IMR-90 (cell line): ENCODE results near the gene DLL4. TPM values are rescaled to one million over a fixed set of nuclear protein-coding genes. Genes with fewer than 3 reads are reported as not detected.

Experiments used
- ATAC-seq: fragments of 200-7000 bp; cut with Tn5 transposase; 2 replicates; pipeline ENCODE4 v1.9.1; 2020; ENCODE audit warnings: low read depth, mild to moderate bottlenecking, moderate library complexity
- BruUV-seq: library from RNA; stranded (reverse); fragments of 400-500 nt; replicated peaks from 2 replicates; lab custom pipeline; 2021; lab: Mats Ljungman, UMichigan
- CTCF ChIA-PET: fragments of 300-600 bp; formaldehyde crosslinking; extraction: SDS; loops from one replicate; lab custom pipeline; 2021; ENCODE audit warnings: antibody characterized with exemption; lab: Yijun Ruan, JAX
- POLR2A ChIA-PET: fragments of 300-600 bp; sonication (Branson Sonifier 250); formaldehyde crosslinking; loops from one replicate; lab custom pipeline; 2022; ENCODE audit warnings: antibody characterized with exemption; ENCODE audit not compliant: unreplicated experiment; lab: Charles Lee
- DNase-seq: peaks from one replicate; pipeline ENCODE4 v3.0.0; 2013
- H2AFZ ChIP-seq: replicated peaks from 2 replicates; pipeline ENCODE3; 2013; ENCODE audit warnings: low read length, mild to moderate bottlenecking; ENCODE audit not compliant: poor library complexity
- H2AK5ac ChIP-seq: 2 replicates; pipeline ENCODE4 v1.6.1; 2013; ENCODE audit warnings: low read depth, low read length, inconsistent platforms
- H2AK9ac ChIP-seq: replicated peaks from 2 replicates; pipeline ENCODE3; 2013; ENCODE audit warnings: mild to moderate bottlenecking, low read depth, low read length, moderate library complexity; ENCODE audit not compliant: poor library complexity
- H2BK120ac ChIP-seq: 2 replicates; pipeline ENCODE4 v1.6.1; 2013; ENCODE audit warnings: low read depth, low read length, inconsistent platforms
- H2BK15ac ChIP-seq: 3 replicates; pipeline ENCODE4 v1.6.1; 2013; ENCODE audit warnings: low read depth, low read length, inconsistent platforms
- H2BK20ac ChIP-seq: 2 replicates; pipeline ENCODE4 v1.6.1; 2013; ENCODE audit warnings: low read depth, mild to moderate bottlenecking, inconsistent platforms, low read length, moderate library complexity
- H2BK5ac ChIP-seq: 2 replicates; pipeline ENCODE4 v1.6.1; 2013; ENCODE audit warnings: mild to moderate bottlenecking, low read depth, low read length, inconsistent platforms; ENCODE audit not compliant: poor library complexity, severe bottlenecking
- H3K14ac ChIP-seq: replicated peaks from 2 replicates; pipeline ENCODE4 v1.6.1; 2013; ENCODE audit warnings: low read depth, low read length, inconsistent platforms
- H3K18ac ChIP-seq: 2 replicates; pipeline ENCODE4 v1.6.1; 2013; ENCODE audit warnings: low read depth, low read length, control low read depth
- H3K23ac ChIP-seq: 2 replicates; pipeline ENCODE4 v1.6.1; 2013; ENCODE audit warnings: low read depth, low read length, inconsistent platforms
- H3K27ac ChIP-seq: 2 replicates; pipeline ENCODE4 v1.5.1; 2013; ENCODE audit warnings: mild to moderate bottlenecking, control low read depth, low read length; ENCODE audit not compliant: insufficient read depth
- H3K27me3 ChIP-seq: 2 replicates; pipeline ENCODE4 v1.6.1; 2013; ENCODE audit warnings: low read length; ENCODE audit not compliant: control insufficient read depth, insufficient read depth
- H3K36me3 ChIP-seq: 2 replicates; pipeline ENCODE4 v1.6.1; 2013; ENCODE audit warnings: low read length, mixed read lengths; ENCODE audit not compliant: control insufficient read depth, insufficient read depth
- H3K4ac ChIP-seq: 2 replicates; pipeline ENCODE4 v1.6.1; 2013; ENCODE audit warnings: low read depth, low read length, inconsistent platforms
- H3K4me1 ChIP-seq: 2 replicates; pipeline ENCODE4 v1.6.1; 2013; ENCODE audit warnings: low read length, mixed read lengths; ENCODE audit not compliant: control insufficient read depth, insufficient read depth
- H3K4me2 ChIP-seq: 2 replicates; pipeline ENCODE4 v1.6.1; 2013; ENCODE audit warnings: low read depth, mild to moderate bottlenecking, control low read depth, low read length, moderate library complexity
- H3K4me3 ChIP-seq: 2 replicates; pipeline ENCODE4 v1.5.1; 2013; ENCODE audit warnings: low read depth, mild to moderate bottlenecking, control low read depth, low read length, moderate library complexity; ENCODE audit not compliant: insufficient read depth
- H3K56ac ChIP-seq: 2 replicates; pipeline ENCODE4 v1.6.1; 2013; ENCODE audit warnings: low read length, inconsistent platforms; ENCODE audit not compliant: insufficient read depth; ENCODE audit errors: extremely low read depth
- H3K79me1 ChIP-seq, 2 experiments: 2 replicates each; pipeline ENCODE4 v1.6.1; 2013; ENCODE audit warnings: low read length in 2 of 2, inconsistent platforms in 1 of 2, low read depth in 1 of 2
- H3K9ac ChIP-seq: 2 replicates; pipeline ENCODE4 v1.6.1; 2013; ENCODE audit warnings: low read depth, low read length, control low read depth
- H3K9me1 ChIP-seq: 2 replicates; pipeline ENCODE4 v1.6.1; 2013; ENCODE audit warnings: low read length, inconsistent platforms; ENCODE audit not compliant: insufficient read depth
- H3K9me3 ChIP-seq: 2 replicates; pipeline ENCODE4 v1.6.1; 2013; ENCODE audit warnings: low read length; ENCODE audit not compliant: control insufficient read depth, insufficient read depth
- H4K20me1 ChIP-seq: 2 replicates; pipeline ENCODE4 v1.6.1; 2013; ENCODE audit warnings: low read length, inconsistent platforms; ENCODE audit not compliant: insufficient read depth
- H4K5ac ChIP-seq: 2 replicates; pipeline ENCODE4 v1.6.1; 2013; ENCODE audit warnings: mild to moderate bottlenecking, low read depth, low read length, control low read depth
- H4K8ac ChIP-seq, 2 experiments: 2 replicates each; pipeline ENCODE4 v1.6.1; 2013; ENCODE audit warnings: low read depth in 2 of 2, low read length in 2 of 2, control low read depth in 1 of 2, inconsistent platforms in 1 of 2
- H4K91ac ChIP-seq: 2 replicates; pipeline ENCODE4 v1.6.1; 2013; ENCODE audit warnings: low read depth, low read length, inconsistent platforms; ENCODE audit not compliant: insufficient read depth
- BHLHE40 ChIP-seq: fragments of 150-350 bp; IDR thresholded peaks from 2 replicates; pipeline ENCODE4 v1.6.1; 2016; ENCODE audit warnings: mild to moderate bottlenecking, low read depth, low read length
- CEBPB ChIP-seq: IDR thresholded peaks from 2 replicates; pipeline ENCODE4 v1.6.1; 2012; ENCODE audit warnings: low read depth, low read length, improper control_type of control experiment
- CHD1 ChIP-seq: IDR thresholded peaks from 2 replicates; pipeline ENCODE4 v1.6.1; 2012; ENCODE audit warnings: low read depth, low read length, improper control_type of control experiment
- CTCF ChIP-seq: conservative IDR thresholded peaks from 2 replicates; pipeline ENCODE4 v1.5.1; 2012; ENCODE audit warnings: mild to moderate bottlenecking, low read depth, low read length, improper control_type of control experiment
- ELK1 ChIP-seq: fragments of 150-350 bp; IDR thresholded peaks from 2 replicates; pipeline ENCODE4 v1.6.1; 2016; ENCODE audit warnings: low read depth, mild to moderate bottlenecking, low read length, moderate library complexity, borderline replicate concordance
- FOS ChIP-seq: fragments of 150-350 bp; IDR thresholded peaks from 2 replicates; pipeline ENCODE4 v1.6.1; 2016; ENCODE audit warnings: low read depth, low read length
- MAFK ChIP-seq: IDR thresholded peaks from 2 replicates; pipeline ENCODE4 v1.6.1; 2012; ENCODE audit warnings: low read depth, low read length, improper control_type of control experiment
- MAZ ChIP-seq: IDR thresholded peaks from 2 replicates; pipeline ENCODE4 v1.6.1; 2012; ENCODE audit warnings: low read depth, mild to moderate bottlenecking, low read length, improper control_type of control experiment, moderate library complexity, borderline replicate concordance
- MXI1 ChIP-seq: IDR thresholded peaks from 2 replicates; pipeline ENCODE4 v1.6.1; 2012; ENCODE audit warnings: low read depth, mild to moderate bottlenecking, low read length, moderate library complexity, borderline replicate concordance
- NFE2L2 ChIP-seq: fragments of 150-350 bp; IDR thresholded peaks from 2 replicates; pipeline ENCODE4 v1.6.1; 2016; ENCODE audit warnings: low read depth, mild to moderate bottlenecking, low read length
- POLR2A ChIP-seq: IDR thresholded peaks from 2 replicates; pipeline ENCODE4 v1.6.1; 2012; ENCODE audit warnings: mild to moderate bottlenecking, low read depth, low read length
- RCOR1 ChIP-seq: IDR thresholded peaks from 2 replicates; pipeline ENCODE4 v1.6.1; 2012; ENCODE audit warnings: mild to moderate bottlenecking, low read length, improper control_type of control experiment; ENCODE audit not compliant: insufficient replicate concordance
- SMC3 ChIP-seq: fragments of 150-350 bp; IDR thresholded peaks from 2 replicates; pipeline ENCODE4 v1.6.1; 2016; ENCODE audit warnings: low read depth, mild to moderate bottlenecking, antibody characterized with exemption, low read length, moderate library complexity
- USF2 ChIP-seq: fragments of 150-350 bp; IDR thresholded peaks from 2 replicates; pipeline ENCODE4 v1.6.1; 2017; ENCODE audit warnings: mild to moderate bottlenecking, antibody characterized with exemption, low read length, low read depth
- WGBS, 2 experiments: methylation state at CpG; one replicate each; pipeline versions ENCODE4 v1.1.5 to v1.1.7; 2013; ENCODE audit warnings: missing lambda C conversion rate in 2 of 2; ENCODE audit not compliant: insufficient read length in 1 of 2; ENCODE audit errors: extremely low coverage in 2 of 2; 5-methylcytosine and 5-hydroxymethylcytosine counted together
- dilution Hi-C: fragments of 300-500 bp; cut with HindIII; formaldehyde crosslinking; loops from one replicate; pipeline ENCODE4 v1.14.3; 2018; ENCODE audit warnings: low sequenced_read_pairs; ENCODE audit not compliant: unreplicated experiment
- in situ Hi-C: fragments of 300-500 bp; cut with MboI; formaldehyde crosslinking; loops from 3 replicates; pipeline ENCODE4 v1.14.3; 2019; ENCODE audit warnings: low sequenced_read_pairs, inconsistent platforms, mixed read lengths
- intact Hi-C: fragments of 100-400 bp; cut with micrococcal nuclease; formaldehyde crosslinking; loops from 2 replicates; pipeline ENCODE4 v1.10.0; 2022
- polyA plus RNA-seq, 3 experiments: library from polyadenylated mRNA; depleted of rRNA; stranded (reverse); fragments of >200 nt; gene quantifications; 2 replicates each; pipeline ENCODE4 v1.2.3, GENCODE V29; 2012; ENCODE audit warnings: low replicate concordance in 1 of 3
- total RNA-seq: library from RNA; depleted of rRNA; stranded (reverse); fragments of >200 nt; gene quantifications from 2 replicates; pipeline ENCODE4 v1.2.3, GENCODE V29; 2012

The DLL4 gene
- total and polyA plus RNA-seq, 2 of the 4 experiments (the other 2 are of a cell fraction): 1.8 to 3.4 TPM

- H2BK20ac ChIP-seq: no peak overlapping the region
- no peak for TF ChIP-seq USF2
- no peak for TF ChIP-seq CHD1
- TF ChIP-seq CEBPB: no peak
- TF ChIP-seq CTCF: no peak
- TF ChIP-seq RCOR1: no peak
- no peak for TF ChIP-seq BHLHE40
- no peak for TF ChIP-seq MXI1
- no peak for TF ChIP-seq ELK1
- TF ChIP-seq NFE2L2: no peak
- no peak for TF ChIP-seq POLR2A
- no peak for TF ChIP-seq FOS
- TF ChIP-seq SMC3: no peak
- TF ChIP-seq MAZ: no peak
- no peak for TF ChIP-seq MAFK
- H3K4me1 ChIP-seq: peaks cover 22% of the 10 kb centered on the region
- H3K36me3 ChIP-seq: peaks cover 8% of the 10 kb centered on the region; the same call in 1 of the 2 replicates
- peaks cover 0 to 70% of the 10 kb centered on the region in 2 experiments; a peak in 3 of 4 replicates for H3K79me1 ChIP-seq
- peak overlapping the region; percentile 90 for H2AK9ac ChIP-seq
- no peak overlapping the region for H2BK15ac ChIP-seq
- no peaks in the 10 kb centered on the region for H3K9me3 ChIP-seq
- H2AFZ ChIP-seq: peak overlapping the region; percentile 61
- peaks cover 44% of the 10 kb centered on the region for H4K20me1 ChIP-seq
- H3K27me3 ChIP-seq: peaks cover 10% of the 10 kb centered on the region
- no peak overlapping the region for H4K91ac ChIP-seq
- CTCF ChIA-PET: interaction anchor here (0.7 to 1.5 kb wide), 2 partner anchors 93 to 254 kb away, joined by 3 read pairs; no protein-coding TSS in a partner anchor
- no peak overlapping the region for H3K56ac ChIP-seq
- WGBS, 2 experiments: 73% methylated on average over 6 of the region's 8 CpGs; no CpG with 5 or more reads in 1 of the 2 experiments
- H3K4me2 ChIP-seq: no peak overlapping the region; the same call in 1 of the 2 replicates
- ATAC-seq: no peak
- H2AK5ac ChIP-seq: peak overlapping the region; percentile 75
- H2BK120ac ChIP-seq: peak overlapping the region; percentile 2; the same call in 1 of the 2 replicates
- in situ Hi-C loops: no loop called here
- H4K5ac ChIP-seq: no peak overlapping the region
- peak overlapping the region; percentile 69 for H3K23ac ChIP-seq
- H3K14ac ChIP-seq: peak overlapping the region; percentile 78; the same call in 1 of the 2 replicates
- H4K8ac ChIP-seq: peak overlapping the region in 1 of 2 experiments; percentile 35; a peak in 1 of 4 replicates
- H3K27ac ChIP-seq: no peak overlapping the region
- POLR2A ChIA-PET: no interaction called here
- H3K9ac ChIP-seq: no peak overlapping the region
- H3K4me3 ChIP-seq: no peak overlapping the region
- BruUV-seq: no TSS peak
- DNase-seq: no peak
- H3K4ac ChIP-seq: peak overlapping the region; percentile 47; the same call in 1 of the 2 replicates
- H3K18ac ChIP-seq: no peak overlapping the region
- H2BK5ac ChIP-seq: no peak overlapping the region
- dilution Hi-C loops: no loop called here
- intact Hi-C loops: no loop called here
- H3K9me1 ChIP-seq: peaks cover 16% of the 10 kb centered on the region
Observed at GRCh38 chr15:40932156-40932555, 3.0 kb downstream of the DLL4 start.
